M059J (cell line): ENCODE results near the gene SGSH. TPM values are rescaled to one million over a fixed set of nuclear protein-coding genes. Genes with fewer than 3 reads are reported as not detected.
A peak's percentile ranks its signal among the peaks of the same experiment; 100 is the strongest.
"Not testable (repeated sequence)": the region's sequence is repeated elsewhere in the genome, so short reads cannot be mapped to it uniquely, and the experiment has no call there.

Experiments used
- DNase-seq: peaks from one replicate; pipeline ENCODE4 v3.0.0-alpha.2; 2012; ENCODE audit warnings: low read depth
- total RNA-seq: library from RNA; depleted of rRNA; stranded (reverse); fragments of >200 nt; shearing (Covaris generic); gene quantifications from 2 replicates; pipeline ENCODE4 v1.2.3, GENCODE V29; 2014

SGSH gene
- total RNA-seq, 1 experiment from 2014 or later, result 34.6 TPM

DNA sequence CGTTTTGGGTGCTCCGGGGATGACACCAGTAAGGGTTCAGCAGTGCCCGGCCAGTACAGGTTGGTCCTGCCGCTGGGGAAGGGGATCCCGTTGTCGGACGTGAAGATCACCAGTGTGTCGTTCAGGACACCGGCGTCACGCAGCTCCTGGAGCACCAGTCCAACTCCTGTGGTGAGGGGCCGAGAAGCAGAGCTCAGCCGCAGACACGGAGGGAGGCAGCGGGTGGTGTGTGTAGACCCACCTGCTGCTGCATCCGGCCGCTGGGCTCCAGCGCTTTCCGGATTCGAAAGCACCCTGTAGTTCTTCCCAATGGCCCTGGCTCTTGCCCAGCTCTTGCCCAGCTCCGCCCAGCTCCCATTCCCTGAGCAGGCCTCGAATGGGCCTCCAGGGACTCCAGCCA, 8.0 kb downstream of the SGSH start:
- no peak for DNase-seq

GRCh38 chr17:80210348-80211108, 9.6 kb downstream of the SGSH start:
- DNase-seq, result no peak

DNA sequence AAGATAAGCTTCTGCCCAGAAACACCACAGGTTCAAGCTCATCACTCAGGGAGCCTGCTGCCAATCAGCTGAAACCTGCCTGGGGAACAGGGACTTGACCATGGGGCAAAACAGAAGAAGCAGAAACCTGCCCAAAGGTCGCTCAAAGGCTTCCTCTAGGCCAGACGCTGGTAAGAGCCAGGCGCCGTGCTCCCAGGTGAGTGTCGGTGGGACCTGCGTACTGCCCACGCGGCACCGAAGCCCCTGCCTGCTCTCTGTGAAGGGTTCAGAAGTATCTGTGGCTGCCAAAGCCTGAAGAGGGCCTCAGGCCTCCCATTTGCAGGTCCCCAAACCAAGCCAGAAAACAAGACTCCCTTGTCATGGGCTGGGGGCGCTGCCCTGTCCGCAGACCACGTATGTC, 10.4 kb downstream of the SGSH start:
- DNase-seq, result no peak

DNA sequence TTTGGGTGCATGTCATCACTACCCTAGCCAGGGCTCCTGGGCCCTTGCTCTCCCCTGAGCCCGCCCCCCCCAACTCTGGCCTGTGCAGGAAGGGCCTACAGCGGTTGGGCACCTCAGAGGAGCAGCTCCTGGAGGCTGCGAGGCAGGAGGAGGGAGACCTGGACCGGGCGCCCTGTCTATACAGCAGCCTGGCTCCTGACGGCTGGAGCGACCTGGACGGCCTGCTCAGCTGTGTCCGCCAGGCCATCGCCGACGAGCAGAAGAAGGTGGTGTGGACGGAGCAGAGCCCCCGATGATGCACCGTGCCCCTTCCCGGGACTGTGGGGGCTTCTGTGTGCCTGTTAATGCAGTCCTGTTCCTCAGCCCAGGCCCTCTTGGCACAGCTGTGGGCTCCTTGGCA, 12.1 kb downstream of the SGSH start:
- no peak for DNase-seq

- no peak for DNase-seq
Measured at GRCh38 chr17:80205811-80206210, 14.3 kb downstream of the SGSH start.

DNA sequence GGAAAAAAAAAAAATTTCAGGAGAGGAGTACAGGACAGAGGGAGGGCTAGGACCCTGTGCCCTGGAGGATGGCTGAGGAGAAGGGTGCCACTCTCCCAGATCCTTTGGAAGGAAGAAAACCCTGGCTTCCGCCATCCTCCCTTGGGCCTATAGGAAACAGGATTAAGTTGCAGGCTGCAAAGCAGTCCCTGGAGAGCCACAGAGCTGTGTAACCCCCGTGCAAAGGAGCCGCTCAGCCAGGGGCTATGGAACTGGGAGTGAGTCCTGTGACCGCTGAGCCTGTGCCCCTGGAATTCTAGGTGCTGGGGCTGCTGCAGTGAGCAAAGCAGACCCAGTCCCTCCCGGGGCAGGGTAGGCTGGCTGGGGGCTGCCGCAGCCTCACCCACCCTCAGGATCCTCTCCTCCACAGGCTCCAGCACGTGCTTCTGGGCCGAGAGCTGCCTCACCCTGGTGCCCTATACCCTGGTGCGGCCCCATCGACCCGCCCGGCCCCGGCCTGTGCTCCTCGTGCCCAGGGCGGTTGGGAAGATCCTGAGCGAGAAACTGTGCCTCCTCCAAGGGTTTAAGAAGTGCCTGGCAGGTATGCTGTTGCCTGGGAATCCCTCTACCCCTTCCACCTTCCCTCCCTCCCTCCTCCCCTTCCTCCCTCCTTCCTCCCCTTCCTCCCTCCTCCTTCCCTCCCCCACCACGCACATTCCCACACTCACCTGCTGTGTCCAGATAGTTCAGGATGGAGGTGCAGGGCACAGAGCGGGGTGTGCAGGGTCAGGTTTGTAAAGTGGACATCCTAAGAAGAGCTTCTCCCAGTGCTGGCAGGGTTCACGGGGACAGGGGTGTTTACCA, 15.3 kb downstream of the SGSH start:
- DNase-seq, result no peak

GRCh38 chr17:80203471-80203963, 16.6 kb downstream of the SGSH start:
- DNase-seq, result no peak

DNA sequence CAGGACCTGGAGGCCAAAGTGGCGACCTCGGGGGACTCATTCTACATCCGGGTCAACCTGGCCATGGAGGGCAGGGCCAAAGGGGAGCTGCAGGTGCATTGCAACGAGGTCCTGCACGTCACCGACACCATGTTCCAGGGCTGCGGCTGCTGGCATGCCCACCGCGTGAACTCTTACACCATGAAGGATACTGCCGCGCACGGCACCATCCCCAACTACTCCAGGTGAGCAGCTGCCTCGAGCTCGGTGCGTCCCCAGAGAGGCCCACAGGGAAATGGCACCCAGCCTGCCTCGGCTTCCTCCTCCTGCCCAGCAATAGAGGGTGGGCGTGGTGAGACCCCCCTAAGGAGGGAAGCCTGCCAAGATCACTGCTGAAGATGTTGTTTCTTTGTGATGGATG, 17.9 kb downstream of the SGSH start:
- DNase-seq, result no peak

- no peak for DNase-seq
Measured at GRCh38 chr17:80201446-80201845, 18.7 kb downstream of the SGSH start.

DNA sequence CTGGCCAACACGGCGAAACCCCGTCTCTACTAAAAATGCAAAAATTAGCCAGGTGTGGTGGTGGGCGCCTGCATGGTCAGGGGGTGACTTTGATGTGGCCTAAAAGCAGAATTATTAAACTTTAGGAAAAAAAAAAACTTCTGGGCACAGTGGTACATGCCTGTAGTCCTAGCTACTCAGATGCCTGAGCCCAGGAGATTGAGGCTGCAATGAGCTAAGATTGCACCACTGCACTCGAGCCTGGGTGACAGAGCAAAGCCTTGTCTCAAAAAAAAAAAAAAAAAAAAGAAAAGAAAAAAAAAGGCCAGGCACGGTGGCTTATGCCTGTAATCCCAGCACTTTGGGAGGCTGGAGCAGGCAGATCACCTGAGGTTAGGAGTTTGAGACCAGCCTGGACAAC, 20.8 kb downstream of the SGSH start:
- not testable (repeated sequence) for DNase-seq

GRCh38 chr17:80198144-80198661, 21.9 kb downstream of the SGSH start:
- peak; percentile 7 for DNase-seq

DNA sequence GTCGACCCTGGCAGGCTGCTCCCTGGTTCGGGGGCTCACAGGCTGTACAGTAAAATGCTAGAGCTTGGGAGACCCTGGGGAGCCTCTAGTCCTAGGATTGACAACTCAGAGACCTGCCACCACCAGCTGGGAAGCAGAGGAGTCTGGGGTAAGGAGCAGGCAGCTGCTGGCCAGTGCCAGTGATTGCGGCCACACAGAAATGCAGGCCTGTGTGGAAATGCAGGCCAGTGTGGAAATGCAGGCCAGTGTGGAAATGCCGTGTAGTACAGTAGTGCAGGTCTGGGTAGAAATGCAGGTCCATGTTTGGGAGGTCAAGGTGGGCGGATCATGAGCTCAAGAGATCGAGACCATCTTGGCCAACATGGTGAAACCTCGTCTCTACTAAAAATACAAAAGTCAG, 23.5 kb downstream of the SGSH start:
- no peak for DNase-seq

GRCh38 chr17:80195671-80196529, 24.2 kb downstream of the SGSH start:
- DNase-seq, result no peak

GRCh38 chr17:80195141-80195540, 25.0 kb downstream of the SGSH start:
- DNase-seq, result no peak

- no peak for DNase-seq
Measured at GRCh38 chr17:80191865-80192661, 28.1 kb downstream of the SGSH start.

DNA sequence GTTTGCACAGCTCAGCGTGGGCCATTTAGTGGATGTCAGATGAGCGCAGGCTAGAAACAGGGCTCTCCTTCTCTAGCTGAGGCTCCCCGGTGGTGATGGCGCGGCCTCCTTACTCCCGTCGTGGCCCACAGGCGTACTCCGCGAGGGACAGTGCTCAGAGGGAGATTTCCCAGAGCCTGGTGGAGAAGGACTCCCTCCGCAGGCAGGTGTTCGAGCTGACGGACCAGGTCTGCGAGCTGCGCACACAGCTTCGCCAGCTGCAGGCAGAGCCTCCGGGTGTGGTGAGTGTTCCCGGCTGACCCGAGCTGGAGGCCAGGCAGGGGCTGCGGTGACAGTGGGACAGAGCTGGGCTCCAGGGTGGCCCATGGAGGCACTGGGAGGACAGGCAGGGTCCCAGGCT, 28.9 kb downstream of the SGSH start:
- DNase-seq, result no peak

DNA sequence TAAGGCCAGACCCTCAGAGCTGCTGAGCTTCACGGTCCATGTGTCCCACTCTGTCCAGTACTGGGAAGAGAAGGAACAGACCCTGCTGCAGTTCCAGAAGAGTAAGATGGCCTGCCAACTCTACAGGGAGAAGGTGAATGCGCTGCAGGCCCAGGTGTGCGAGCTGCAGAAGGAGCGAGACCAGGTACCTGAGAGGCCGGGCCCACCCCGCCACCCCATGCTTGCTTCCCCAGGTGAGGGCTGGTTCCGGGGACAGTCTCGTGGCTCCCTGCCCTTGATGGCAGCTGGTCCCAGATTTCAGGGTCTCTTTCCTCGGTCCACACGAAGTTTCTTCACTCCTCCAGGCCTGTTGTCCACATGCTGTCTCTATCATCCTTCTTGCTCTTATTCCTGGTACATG, 29.4 kb downstream of the SGSH start:
- no peak for DNase-seq

DNA sequence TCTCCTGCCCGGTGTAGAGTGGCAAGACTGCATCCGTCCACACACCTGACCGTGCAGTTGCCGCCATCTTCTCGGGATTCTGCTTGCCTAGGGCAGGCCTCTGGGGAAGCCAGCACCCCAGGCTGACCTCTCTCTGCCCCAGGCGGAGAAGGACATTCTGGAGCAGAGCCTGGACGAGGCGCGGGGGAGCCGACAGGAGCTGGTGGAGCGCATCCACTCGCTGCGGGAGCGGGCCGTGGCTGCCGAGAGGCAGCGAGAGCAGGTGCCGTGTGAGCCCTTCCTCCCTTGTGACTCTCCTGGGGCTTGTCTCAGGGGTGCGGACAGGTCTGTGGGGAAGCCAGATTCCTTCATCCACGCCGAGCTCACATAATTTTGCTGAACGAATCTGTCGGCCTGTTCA, 30.5 kb downstream of the SGSH start:
- no peak for DNase-seq

GRCh38 chr17:80187515-80187941, 32.6 kb downstream of the SGSH start:
- peak; percentile 34 for DNase-seq

- peak; percentile 29 for DNase-seq
Measured at GRCh38 chr17:80187090-80187489, 33.0 kb downstream of the SGSH start.

GRCh38 chr17:80185968-80186367, 34.2 kb downstream of the SGSH start:
- no peak for DNase-seq
